OCI-LY1 (cell line): ENCODE results near the gene ROR1.

Experiments
- H2AFZ ChIP-seq: fragments of 200-600 bp; sonication (generic), shearing (Covaris generic); 2 replicates; pipeline ENCODE4 v1.6.0; 2014; ENCODE audit warnings: antibody characterized with exemption, mild to moderate bottlenecking, low read length
- H3F3A ChIP-seq: fragments of 200-600 bp; sonication (generic), shearing (Covaris generic); 2 replicates; pipeline ENCODE4 v1.6.0; 2014; ENCODE audit warnings: mild to moderate bottlenecking, antibody characterized with exemption, low read length, moderate library complexity; ENCODE audit not compliant: insufficient read depth
- H3K27ac ChIP-seq: fragments of 200-600 bp; sonication (generic); 2 replicates; pipeline ENCODE4 v1.5.1; 2014; ENCODE audit warnings: low read length, mixed run types, mild to moderate bottlenecking, low read depth; ENCODE audit not compliant: poor library complexity, severe bottlenecking
- H3K27me3 ChIP-seq: fragments of 200-600 bp; sonication (generic); 2 replicates; pipeline ENCODE4 v1.6.0; 2014; ENCODE audit warnings: antibody characterized with exemption, mild to moderate bottlenecking, low read length, moderate library complexity; ENCODE audit not compliant: insufficient read depth
- H3K36me3 ChIP-seq: fragments of 200-600 bp; sonication (generic); 2 replicates; pipeline ENCODE4 v1.6.1; 2014; ENCODE audit warnings: mild to moderate bottlenecking, antibody characterized with exemption, low read length, moderate library complexity, mixed read lengths; ENCODE audit not compliant: insufficient read depth
- H3K4me1 ChIP-seq: fragments of 200-600 bp; sonication (generic); 2 replicates; pipeline ENCODE4 v1.5.1; 2014; ENCODE audit warnings: mild to moderate bottlenecking, low read length, moderate library complexity; ENCODE audit not compliant: insufficient read depth, severe bottlenecking
- H3K4me2 ChIP-seq: fragments of 200-600 bp; sonication (generic), shearing (Covaris generic); 2 replicates; pipeline ENCODE4 v1.6.1; 2014; ENCODE audit warnings: low read length
- H3K4me3 ChIP-seq: fragments of 200-600 bp; sonication (generic); 2 replicates; pipeline ENCODE4 v1.5.1; 2014; ENCODE audit warnings: low read length, low read depth, mild to moderate bottlenecking, mixed read lengths; ENCODE audit not compliant: poor library complexity, severe bottlenecking
- H3K79me2 ChIP-seq: fragments of 200-600 bp; shearing (Covaris generic); 2 replicates; pipeline ENCODE4 v1.6.1; 2016; ENCODE audit warnings: mixed run types, low read length, mixed read lengths; ENCODE audit not compliant: insufficient read depth
- H3K9ac ChIP-seq: fragments of 200-600 bp; sonication (generic), shearing (Covaris generic); 2 replicates; pipeline ENCODE4 v1.6.1; 2014; ENCODE audit warnings: mild to moderate bottlenecking, low read length, mixed read lengths
- H3K9me2 ChIP-seq: fragments of 200-600 bp; sonication (generic), shearing (Covaris generic); 2 replicates; pipeline ENCODE4 v1.6.1; 2014; ENCODE audit warnings: low read depth, mild to moderate bottlenecking, low read length, mixed read lengths
- H3K9me3 ChIP-seq: fragments of 200-600 bp; shearing (Covaris generic); 2 replicates; pipeline ENCODE4 v1.6.1; 2014; ENCODE audit warnings: low read length, mixed read lengths
- H4K20me1 ChIP-seq: fragments of 200-600 bp; sonication (generic), shearing (Covaris generic); 2 replicates; pipeline ENCODE4 v1.6.0; 2016; ENCODE audit warnings: mild to moderate bottlenecking, low read length; ENCODE audit not compliant: insufficient read depth
- EZH2 ChIP-seq: fragments of 200-600 bp; sonication (generic), shearing (Covaris generic); IDR thresholded peaks from 2 replicates; pipeline ENCODE4 v1.8.0; 2017; ENCODE audit warnings: borderline replicate concordance, mixed run types, mild to moderate bottlenecking, antibody characterized with exemption, low read length, moderate library complexity, mixed read lengths
- TF ChIP-seq, protein P1 (sequence below): fragments of 200-600 bp; sonication (generic), shearing (Covaris generic); IDR thresholded peaks from 2 replicates; pipeline ENCODE4 v1.5.1; 2017; ENCODE audit warnings: mild to moderate bottlenecking, antibody characterized with exemption, low read length, moderate library complexity, mixed read lengths

The ROR1 gene

DNA sequence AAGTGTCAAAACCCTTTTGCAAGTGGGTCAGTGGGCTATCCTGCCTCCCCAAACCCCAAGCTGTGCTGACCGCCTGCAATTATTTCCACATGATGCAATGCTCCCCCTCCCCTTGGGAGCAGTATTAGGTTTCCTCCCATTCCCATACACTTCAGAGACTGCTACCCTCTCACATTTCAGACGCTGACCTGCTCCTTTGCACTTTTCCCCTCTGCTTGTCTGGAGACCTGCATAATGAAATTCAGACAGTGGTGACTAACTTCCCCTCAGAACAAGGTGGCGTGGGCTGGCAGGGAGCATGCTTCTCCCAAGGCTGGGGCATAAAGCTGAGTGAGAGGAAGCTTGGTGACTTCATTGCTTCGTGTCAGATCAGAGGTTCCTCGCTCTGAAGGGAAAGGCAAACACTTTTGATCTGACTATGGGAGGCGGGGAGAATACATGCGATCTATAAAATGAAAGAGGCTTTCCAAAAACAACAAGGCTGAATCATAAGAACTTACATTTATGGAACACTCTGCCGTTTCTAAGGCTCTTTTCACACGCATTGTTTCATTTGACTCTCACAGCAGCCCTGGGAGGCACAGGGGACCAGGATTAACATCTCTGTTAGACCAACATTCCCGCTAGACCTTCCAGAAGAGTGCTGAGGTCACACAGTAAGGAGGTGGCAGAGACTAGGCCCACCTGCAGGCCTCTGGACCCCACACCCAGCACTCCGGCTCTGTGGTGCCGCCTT lies 27.5 kb upstream of the ROR1 start:
- H3F3A ChIP-seq = no peaks in the 10 kb centered on the region
- no peaks in the 10 kb centered on the region for H3K27me3 ChIP-seq
- H3K9ac ChIP-seq = no peak overlapping the region
- H3K27ac ChIP-seq = no peak overlapping the region
- H4K20me1 ChIP-seq = no peaks in the 10 kb centered on the region
- no peaks in the 10 kb centered on the region for H3K36me3 ChIP-seq
- H3K4me1 ChIP-seq = no peaks in the 10 kb centered on the region
- no peak overlapping the region for H3K4me3 ChIP-seq
- H2AFZ ChIP-seq = no peak overlapping the region
- no peak for TF ChIP-seq EZH2
- TF ChIP-seq, protein P1, sequence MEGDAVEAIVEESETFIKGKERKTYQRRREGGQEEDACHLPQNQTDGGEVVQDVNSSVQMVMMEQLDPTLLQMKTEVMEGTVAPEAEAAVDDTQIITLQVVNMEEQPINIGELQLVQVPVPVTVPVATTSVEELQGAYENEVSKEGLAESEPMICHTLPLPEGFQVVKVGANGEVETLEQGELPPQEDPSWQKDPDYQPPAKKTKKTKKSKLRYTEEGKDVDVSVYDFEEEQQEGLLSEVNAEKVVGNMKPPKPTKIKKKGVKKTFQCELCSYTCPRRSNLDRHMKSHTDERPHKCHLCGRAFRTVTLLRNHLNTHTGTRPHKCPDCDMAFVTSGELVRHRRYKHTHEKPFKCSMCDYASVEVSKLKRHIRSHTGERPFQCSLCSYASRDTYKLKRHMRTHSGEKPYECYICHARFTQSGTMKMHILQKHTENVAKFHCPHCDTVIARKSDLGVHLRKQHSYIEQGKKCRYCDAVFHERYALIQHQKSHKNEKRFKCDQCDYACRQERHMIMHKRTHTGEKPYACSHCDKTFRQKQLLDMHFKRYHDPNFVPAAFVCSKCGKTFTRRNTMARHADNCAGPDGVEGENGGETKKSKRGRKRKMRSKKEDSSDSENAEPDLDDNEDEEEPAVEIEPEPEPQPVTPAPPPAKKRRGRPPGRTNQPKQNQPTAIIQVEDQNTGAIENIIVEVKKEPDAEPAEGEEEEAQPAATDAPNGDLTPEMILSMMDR = no peak
- no peak overlapping the region for H3K4me2 ChIP-seq
- H3K9me3 ChIP-seq = no peaks in the 10 kb centered on the region
- H3K79me2 ChIP-seq = no peaks in the 10 kb centered on the region
- no peaks in the 10 kb centered on the region for H3K9me2 ChIP-seq

- Histone ChIP-seq H3K36me3 (no peaks in the 10 kb centered on the region), H3K9me2 (no peaks in the 10 kb centered on the region), H3K79me2 (no peaks in the 10 kb centered on the region), H4K20me1 (no peaks in the 10 kb centered on the region), H3K4me1 (no peaks in the 10 kb centered on the region), H3K27me3 (no peaks in the 10 kb centered on the region), H3K4me2 (no peak overlapping the region), H3K27ac (no peak overlapping the region), H3F3A (no peaks in the 10 kb centered on the region), H3K9ac (no peak overlapping the region), H3K9me3 (no peaks in the 10 kb centered on the region), H2AFZ (no peak overlapping the region), H3K4me3 (no peak overlapping the region)
- no peak for TF ChIP-seq EZH2
- TF ChIP-seq, protein P1 = no peak
Observed at GRCh38 chr1:63747445-63747844, 26.4 kb upstream of the ROR1 start.

DNA sequence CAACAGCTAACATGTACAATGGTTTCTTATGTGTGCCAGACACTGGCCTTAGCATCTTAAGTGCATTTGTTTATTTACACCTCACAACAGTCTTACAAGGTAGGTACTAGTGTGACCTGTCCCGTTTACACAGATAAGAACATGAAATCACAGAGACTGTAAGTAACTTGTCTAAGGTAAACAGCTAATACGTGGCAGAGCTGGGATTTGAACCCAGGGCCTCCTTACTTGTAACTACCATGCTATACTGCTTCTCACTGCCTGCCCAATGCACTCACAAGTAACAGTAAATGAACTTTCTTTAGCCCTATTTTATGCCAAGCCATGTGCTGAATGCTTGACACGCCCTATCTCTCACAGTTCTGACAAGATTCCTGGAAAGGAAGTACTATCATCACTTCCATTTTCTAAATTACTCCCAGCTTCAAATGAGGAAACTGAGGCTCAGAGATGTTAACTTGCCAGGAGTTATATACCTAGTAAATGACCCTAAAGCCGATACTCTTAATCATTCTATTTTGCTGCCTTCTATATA lies 25.7 kb upstream of the ROR1 start:
- Histone ChIP-seq H3K36me3 (no peaks in the 10 kb centered on the region), H3K9me3 (no peaks in the 10 kb centered on the region), H3K4me1 (no peaks in the 10 kb centered on the region), H3K4me3 (no peak overlapping the region), H3K27me3 (no peaks in the 10 kb centered on the region), H3K27ac (no peak overlapping the region), H2AFZ (no peak overlapping the region), H3K9me2 (no peaks in the 10 kb centered on the region), H3K4me2 (no peak overlapping the region), H3K9ac (no peak overlapping the region), H3K79me2 (no peaks in the 10 kb centered on the region), H3F3A (no peaks in the 10 kb centered on the region), H4K20me1 (no peaks in the 10 kb centered on the region)
- TF ChIP-seq, protein P1 = no peak
